HL-60 (cell line): Measurements from ENCODE around the gene CLIP4.

Source experiments
- DNase-seq, 2 experiments: peaks; one replicate each; pipeline ENCODE4 v3.0.0-alpha.2; 2010 to 2020; ENCODE audit warnings: low read depth in 1 of 2, low spot score in 1 of 2
- H3K27ac ChIP-seq: fragments of 250-450 bp; sonication (Bioruptor Pico); replicated peaks from 2 replicates; pipeline ENCODE4 v1.5.1; 2020; ENCODE audit warnings: mild to moderate bottlenecking, moderate library complexity
- H3K27me3 ChIP-seq: fragments of 250-450 bp; sonication (Bioruptor Pico); 2 replicates; pipeline ENCODE4 v1.5.1; 2021; ENCODE audit warnings: mild to moderate bottlenecking, moderate library complexity; ENCODE audit not compliant: insufficient read depth, poor library complexity, severe bottlenecking
- H3K4me3 ChIP-seq: replicated peaks from 2 replicates; pipeline ENCODE4 v1.5.1; 2011; ENCODE audit warnings: mild to moderate bottlenecking, control low read depth, low read length; ENCODE audit not compliant: insufficient read depth
- GABPA ChIP-seq: IDR thresholded peaks from 2 replicates; pipeline ENCODE4 v1.6.1; 2012; ENCODE audit warnings: low read depth
- POLR2AphosphoS5 ChIP-seq: IDR thresholded peaks from 2 replicates; pipeline ENCODE4 v1.6.1; 2012; ENCODE audit warnings: low read depth
- SPI1 ChIP-seq: IDR thresholded peaks from 2 replicates; pipeline ENCODE4 v1.6.1; 2012; ENCODE audit warnings: low read depth, mild to moderate bottlenecking, borderline replicate concordance
- TF ChIP-seq, protein P1 (sequence below): IDR thresholded peaks from one replicate; pipeline ENCODE4 v1.5.1; 2011; ENCODE audit warnings: low read length, control low read depth, inconsistent platforms; ENCODE audit not compliant: insufficient read depth
- TF ChIP-seq, protein P2 (sequence below): IDR thresholded peaks from 2 replicates; pipeline ENCODE4 v1.6.1; 2012; ENCODE audit warnings: low read depth; ENCODE audit not compliant: insufficient replicate concordance

The CLIP4 gene

DNA sequence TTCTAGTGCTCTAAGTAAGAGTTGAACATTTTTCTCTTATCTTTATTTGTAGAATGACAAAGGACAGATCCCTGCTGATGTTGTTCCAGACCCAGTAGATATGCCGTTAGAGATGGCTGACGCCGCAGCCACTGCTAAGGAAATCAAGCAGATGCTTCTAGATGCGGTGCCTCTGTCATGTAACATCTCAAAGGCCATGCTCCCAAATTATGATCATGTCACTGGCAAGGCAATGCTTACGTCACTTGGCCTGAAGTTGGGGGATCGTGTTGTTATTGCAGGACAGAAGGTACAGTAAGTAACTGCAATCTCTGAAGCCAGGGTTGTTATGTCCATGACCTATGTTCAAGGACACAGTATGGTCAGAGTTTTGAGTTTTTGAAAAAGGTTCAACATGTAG, 28.4 kb downstream of the CLIP4 start:
- TF ChIP-seq POLR2AphosphoS5 (no peak), SPI1 (no peak), GABPA (no peak)
- TF ChIP-seq, protein P1, sequence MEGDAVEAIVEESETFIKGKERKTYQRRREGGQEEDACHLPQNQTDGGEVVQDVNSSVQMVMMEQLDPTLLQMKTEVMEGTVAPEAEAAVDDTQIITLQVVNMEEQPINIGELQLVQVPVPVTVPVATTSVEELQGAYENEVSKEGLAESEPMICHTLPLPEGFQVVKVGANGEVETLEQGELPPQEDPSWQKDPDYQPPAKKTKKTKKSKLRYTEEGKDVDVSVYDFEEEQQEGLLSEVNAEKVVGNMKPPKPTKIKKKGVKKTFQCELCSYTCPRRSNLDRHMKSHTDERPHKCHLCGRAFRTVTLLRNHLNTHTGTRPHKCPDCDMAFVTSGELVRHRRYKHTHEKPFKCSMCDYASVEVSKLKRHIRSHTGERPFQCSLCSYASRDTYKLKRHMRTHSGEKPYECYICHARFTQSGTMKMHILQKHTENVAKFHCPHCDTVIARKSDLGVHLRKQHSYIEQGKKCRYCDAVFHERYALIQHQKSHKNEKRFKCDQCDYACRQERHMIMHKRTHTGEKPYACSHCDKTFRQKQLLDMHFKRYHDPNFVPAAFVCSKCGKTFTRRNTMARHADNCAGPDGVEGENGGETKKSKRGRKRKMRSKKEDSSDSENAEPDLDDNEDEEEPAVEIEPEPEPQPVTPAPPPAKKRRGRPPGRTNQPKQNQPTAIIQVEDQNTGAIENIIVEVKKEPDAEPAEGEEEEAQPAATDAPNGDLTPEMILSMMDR = no peak
- TF ChIP-seq, protein P2, sequence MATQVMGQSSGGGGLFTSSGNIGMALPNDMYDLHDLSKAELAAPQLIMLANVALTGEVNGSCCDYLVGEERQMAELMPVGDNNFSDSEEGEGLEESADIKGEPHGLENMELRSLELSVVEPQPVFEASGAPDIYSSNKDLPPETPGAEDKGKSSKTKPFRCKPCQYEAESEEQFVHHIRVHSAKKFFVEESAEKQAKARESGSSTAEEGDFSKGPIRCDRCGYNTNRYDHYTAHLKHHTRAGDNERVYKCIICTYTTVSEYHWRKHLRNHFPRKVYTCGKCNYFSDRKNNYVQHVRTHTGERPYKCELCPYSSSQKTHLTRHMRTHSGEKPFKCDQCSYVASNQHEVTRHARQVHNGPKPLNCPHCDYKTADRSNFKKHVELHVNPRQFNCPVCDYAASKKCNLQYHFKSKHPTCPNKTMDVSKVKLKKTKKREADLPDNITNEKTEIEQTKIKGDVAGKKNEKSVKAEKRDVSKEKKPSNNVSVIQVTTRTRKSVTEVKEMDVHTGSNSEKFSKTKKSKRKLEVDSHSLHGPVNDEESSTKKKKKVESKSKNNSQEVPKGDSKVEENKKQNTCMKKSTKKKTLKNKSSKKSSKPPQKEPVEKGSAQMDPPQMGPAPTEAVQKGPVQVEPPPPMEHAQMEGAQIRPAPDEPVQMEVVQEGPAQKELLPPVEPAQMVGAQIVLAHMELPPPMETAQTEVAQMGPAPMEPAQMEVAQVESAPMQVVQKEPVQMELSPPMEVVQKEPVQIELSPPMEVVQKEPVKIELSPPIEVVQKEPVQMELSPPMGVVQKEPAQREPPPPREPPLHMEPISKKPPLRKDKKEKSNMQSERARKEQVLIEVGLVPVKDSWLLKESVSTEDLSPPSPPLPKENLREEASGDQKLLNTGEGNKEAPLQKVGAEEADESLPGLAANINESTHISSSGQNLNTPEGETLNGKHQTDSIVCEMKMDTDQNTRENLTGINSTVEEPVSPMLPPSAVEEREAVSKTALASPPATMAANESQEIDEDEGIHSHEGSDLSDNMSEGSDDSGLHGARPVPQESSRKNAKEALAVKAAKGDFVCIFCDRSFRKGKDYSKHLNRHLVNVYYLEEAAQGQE = no peak
- no peak overlapping the region for H3K27ac ChIP-seq
- DNase-seq = no peak
- peaks cover 8% of the 10 kb centered on the region for H3K27me3 ChIP-seq
- H3K4me3 ChIP-seq = no peak overlapping the region

DNA sequence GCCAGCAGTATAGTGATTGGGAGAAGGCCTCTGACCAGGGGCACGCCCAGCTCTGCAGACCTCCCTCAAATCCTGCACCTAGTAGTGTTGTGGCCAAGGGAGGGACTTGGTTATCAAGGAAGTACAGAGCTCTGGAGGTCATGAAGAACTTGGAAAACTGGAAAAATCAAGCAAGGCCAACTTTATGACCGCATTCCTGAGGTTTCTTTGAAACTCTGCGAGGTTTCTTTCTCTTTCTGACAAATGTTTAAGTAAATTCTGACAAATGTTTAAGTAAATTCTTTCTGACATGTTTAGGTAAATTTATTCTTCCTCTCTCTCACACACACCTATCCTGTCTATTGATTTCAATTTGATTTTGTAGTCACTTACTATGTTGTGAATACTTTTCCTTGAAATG, 31.0 kb downstream of the CLIP4 start:
- TF ChIP-seq, protein P2 = no peak
- TF ChIP-seq GABPA (no peak), SPI1 (no peak), POLR2AphosphoS5 (no peak)
- TF ChIP-seq, protein P1 = no peak
- H3K27ac ChIP-seq = no peak overlapping the region
- H3K4me3 ChIP-seq = no peak overlapping the region
- DNase-seq = no peak
- peaks cover 8% of the 10 kb centered on the region for H3K27me3 ChIP-seq

DNA sequence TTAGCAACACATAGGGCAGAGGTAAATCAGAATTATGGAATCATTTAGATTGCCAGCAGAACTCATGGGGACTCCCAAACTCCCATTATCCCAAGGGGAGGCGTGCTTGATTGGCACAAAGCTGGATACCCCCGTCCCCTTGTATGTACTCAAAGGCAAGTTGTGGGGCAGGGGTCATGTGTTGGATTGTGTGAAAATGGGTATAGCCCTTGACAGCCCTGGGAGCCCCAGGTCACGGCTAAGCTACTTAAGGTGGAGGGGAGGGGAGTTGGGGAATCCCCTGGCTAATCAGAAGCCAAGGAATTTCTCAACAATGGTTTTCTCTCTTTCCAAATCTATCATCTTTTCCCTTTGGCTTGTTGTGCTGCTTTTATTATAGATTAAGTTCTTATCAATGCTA, 32.7 kb downstream of the CLIP4 start:
- Histone ChIP-seq H3K4me3 (no peak overlapping the region), H3K27me3 (peaks cover 5% of the 10 kb centered on the region), H3K27ac (no peak overlapping the region)
- TF ChIP-seq GABPA = no peak
- TF ChIP-seq, protein P1 = no peak
- TF ChIP-seq, protein P2 = no peak
- TF ChIP-seq SPI1 = no peak
- no peak for TF ChIP-seq POLR2AphosphoS5
- no peak for DNase-seq
